Tibial nerve (tissue), 4 donors: ENCODE measurements around the gene MMP10. TPM values are rescaled to one million over a fixed set of nuclear protein-coding genes. Genes with fewer than 3 reads are reported as not detected.

Source experiments
- DNase-seq, 2 donors: peaks; one replicate each; pipeline ENCODE4 v3.0.0-alpha.2; 2019; ENCODE audit warnings: low spot score in 2 of 2
- H3K27ac ChIP-seq, 4 donors: fragments of 200-600 bp; sonication (generic) in 3 of 4; one replicate each; pipeline ENCODE4 v1.5.1; 2017 to 2019; ENCODE audit warnings: mild to moderate bottlenecking in 1 of 4
- H3K27me3 ChIP-seq, 2 donors: fragments of 200-600 bp; sonication (generic) in 1 of 2; one replicate each; pipeline versions ENCODE4 v1.5.1 to v1.6.0; 2017 to 2019
- H3K36me3 ChIP-seq, 3 donors: fragments of 200-600 bp; sonication (generic); one replicate each; pipeline ENCODE4 v1.5.1; 2018 to 2019
- H3K4me1 ChIP-seq, 4 donors: fragments of 200-600 bp; sonication (generic) in 3 of 4; one replicate each; pipeline ENCODE4 v1.5.1; 2017 to 2019
- H3K4me3 ChIP-seq, 4 donors: fragments of 200-600 bp; sonication (generic) in 3 of 4; one replicate each; pipeline ENCODE4 v1.5.1; 2017 to 2019; ENCODE audit warnings: mild to moderate bottlenecking in 1 of 4, moderate library complexity in 1 of 4
- H3K9me3 ChIP-seq, 4 donors: fragments of 200-600 bp; sonication (generic) in 3 of 4; one replicate each; pipeline ENCODE4 v1.5.1; 2017 to 2019
- EP300 ChIP-seq, 2 donors: sonication (generic); formaldehyde crosslinking; IDR thresholded peaks; one replicate each; pipeline ENCODE4 v1.6.1; 2017; ENCODE audit warnings: antibody characterized with exemption in 2 of 2, mild to moderate bottlenecking in 1 of 2
- POLR2A ChIP-seq, 2 donors: fragments of 450-650 bp; IDR thresholded peaks; one replicate each; pipeline ENCODE4 v1.6.1; 2017; ENCODE audit warnings: antibody characterized with exemption in 2 of 2, mild to moderate bottlenecking in 2 of 2, moderate library complexity in 2 of 2
- WGBS, 2 donors: methylation state at CpG; one replicate each; pipeline ENCODE4 v1.1.5; 2018; 5-methylcytosine and 5-hydroxymethylcytosine counted together
- total RNA-seq, 4 donors: library from RNA; depleted of rRNA; stranded (reverse); fragments of >200 nt; gene quantifications; one replicate each; pipeline ENCODE4 v1.1.0, GENCODE V29; 2016
- TF ChIP-seq, protein P1 (sequence below), 5 experiments: fragments of 200-600 bp in 3 of 5; fragments of 450-650 bp in 2 of 5; sonication (generic) in 3 of 5; IDR thresholded peaks; one replicate each; pipeline ENCODE4 v1.5.1; 2016 to 2019; ENCODE audit warnings: antibody characterized with exemption in 5 of 5, mild to moderate bottlenecking in 3 of 5, moderate library complexity in 2 of 5

MMP10 gene
- total RNA-seq, 4 donors from 2014 or later, result not detected

DNA sequence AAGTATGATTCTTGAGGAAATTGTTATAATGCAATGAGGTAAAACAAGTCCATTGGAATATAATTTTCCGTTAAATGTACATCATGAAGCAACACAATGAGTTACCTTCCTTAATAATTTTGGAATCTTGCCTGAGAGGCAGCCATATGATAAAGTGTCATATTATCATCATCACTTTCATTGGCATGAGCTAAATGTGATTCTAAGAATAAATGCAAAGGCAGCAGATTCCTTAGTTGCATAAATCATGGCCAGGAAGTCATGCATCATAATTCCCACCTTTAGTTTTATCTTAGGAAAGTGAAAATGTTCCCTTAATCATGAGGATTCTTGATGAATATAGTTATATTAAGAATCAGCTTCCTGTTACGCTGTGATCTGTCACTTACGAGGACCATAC is 31.8 kb upstream of the MMP10 start:
- Histone ChIP-seq H3K4me1 (no peaks in the 10 kb centered on the region), H3K4me3 (no peak overlapping the region), H3K27me3 (no peaks in the 10 kb centered on the region), H3K27ac (no peak overlapping the region), H3K9me3 (peaks cover 0 to 5% (median 0%) of the 10 kb centered on the region in 4 donors), H3K36me3 (no peaks in the 10 kb centered on the region)
- TF ChIP-seq, protein P1, sequence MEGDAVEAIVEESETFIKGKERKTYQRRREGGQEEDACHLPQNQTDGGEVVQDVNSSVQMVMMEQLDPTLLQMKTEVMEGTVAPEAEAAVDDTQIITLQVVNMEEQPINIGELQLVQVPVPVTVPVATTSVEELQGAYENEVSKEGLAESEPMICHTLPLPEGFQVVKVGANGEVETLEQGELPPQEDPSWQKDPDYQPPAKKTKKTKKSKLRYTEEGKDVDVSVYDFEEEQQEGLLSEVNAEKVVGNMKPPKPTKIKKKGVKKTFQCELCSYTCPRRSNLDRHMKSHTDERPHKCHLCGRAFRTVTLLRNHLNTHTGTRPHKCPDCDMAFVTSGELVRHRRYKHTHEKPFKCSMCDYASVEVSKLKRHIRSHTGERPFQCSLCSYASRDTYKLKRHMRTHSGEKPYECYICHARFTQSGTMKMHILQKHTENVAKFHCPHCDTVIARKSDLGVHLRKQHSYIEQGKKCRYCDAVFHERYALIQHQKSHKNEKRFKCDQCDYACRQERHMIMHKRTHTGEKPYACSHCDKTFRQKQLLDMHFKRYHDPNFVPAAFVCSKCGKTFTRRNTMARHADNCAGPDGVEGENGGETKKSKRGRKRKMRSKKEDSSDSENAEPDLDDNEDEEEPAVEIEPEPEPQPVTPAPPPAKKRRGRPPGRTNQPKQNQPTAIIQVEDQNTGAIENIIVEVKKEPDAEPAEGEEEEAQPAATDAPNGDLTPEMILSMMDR (IDR thresholded peaks at IDR 0.05), result no peak
- TF ChIP-seq POLR2A (IDR thresholded peaks at IDR 0.05) (no peak), EP300 (IDR thresholded peaks at IDR 0.05) (no peak)
- no peak for DNase-seq
- 80 to 82% methylated on average over 3 of the region's 3 CpGs for WGBS, 2 donors

DNA sequence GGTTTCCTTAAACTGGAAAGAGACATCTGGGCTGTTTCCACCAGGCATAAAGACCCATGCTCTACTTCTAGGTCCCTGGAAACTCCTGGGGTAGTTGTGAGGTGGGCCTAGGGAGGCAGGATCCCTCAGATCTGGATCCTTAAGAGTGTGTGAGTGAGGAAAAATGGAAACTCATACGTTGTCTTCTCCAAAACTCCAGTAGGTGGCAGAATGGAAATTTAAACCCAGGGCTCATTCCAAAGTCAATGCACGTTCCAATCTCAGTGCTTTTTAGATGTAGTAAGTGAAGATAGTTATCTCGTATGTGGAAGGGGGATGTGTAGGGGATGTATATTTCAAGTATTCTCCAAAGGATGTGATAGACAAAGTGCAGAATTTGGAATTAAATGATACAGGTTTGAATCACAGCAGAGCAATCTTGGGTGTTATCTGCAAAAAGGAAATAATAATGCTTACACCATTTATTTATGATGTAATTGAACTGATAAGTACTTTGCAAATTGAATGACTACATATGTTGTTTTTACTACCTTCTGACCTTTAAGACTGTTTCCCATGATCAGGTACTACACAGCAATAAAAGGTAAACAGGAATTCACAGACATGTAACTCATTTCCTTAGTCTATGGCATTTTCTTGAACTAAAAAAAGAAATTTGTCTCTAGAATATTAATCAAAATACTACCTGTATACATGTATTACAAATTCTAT is 30.7 kb upstream of the MMP10 start:
- no peak for TF ChIP-seq EP300 (IDR thresholded peaks at IDR 0.05)
- TF ChIP-seq, protein P1 (IDR thresholded peaks at IDR 0.05), result peak in 1 of 5 experiments; percentile 19
- Histone ChIP-seq H3K9me3 (peaks cover 0 to 5% (median 0%) of the 10 kb centered on the region in 4 donors), H3K27ac (no peak overlapping the region), H3K27me3 (no peaks in the 10 kb centered on the region), H3K4me3 (no peak overlapping the region), H3K4me1 (no peaks in the 10 kb centered on the region), H3K36me3 (no peaks in the 10 kb centered on the region)
- no peak for DNase-seq
- 5 to 11% methylated on average over 3 of the region's 3 CpGs for WGBS, 2 donors

DNA sequence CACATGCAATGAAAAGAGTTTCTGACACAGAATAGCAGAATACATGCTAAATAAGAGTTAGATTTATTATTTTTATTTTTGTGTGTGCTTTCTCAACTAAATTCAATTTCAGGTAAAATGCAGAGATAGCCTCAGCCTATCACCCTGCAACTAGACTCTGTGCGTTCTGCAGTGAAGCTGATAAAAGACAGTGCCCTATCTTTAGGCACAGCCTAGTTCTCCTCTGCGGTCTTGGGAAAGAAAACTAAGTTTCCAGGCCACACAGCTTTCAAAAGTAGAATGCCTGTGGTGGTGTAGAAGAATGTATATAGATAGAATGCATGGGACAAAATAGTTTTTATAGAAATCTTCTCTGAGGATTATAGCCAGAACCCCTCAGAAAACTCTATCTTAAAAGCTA is 29.5 kb upstream of the MMP10 start:
- Histone ChIP-seq H3K4me1 (no peaks in the 10 kb centered on the region), H3K36me3 (no peaks in the 10 kb centered on the region), H3K27ac (no peak overlapping the region), H3K9me3 (peaks cover 0 to 4% (median 0%) of the 10 kb centered on the region in 4 donors), H3K27me3 (no peaks in the 10 kb centered on the region), H3K4me3 (no peak overlapping the region)
- TF ChIP-seq POLR2A (IDR thresholded peaks at IDR 0.05) (no peak), EP300 (IDR thresholded peaks at IDR 0.05) (no peak)
- TF ChIP-seq, protein P1 (IDR thresholded peaks at IDR 0.05), result no peak
- no peak for DNase-seq
- 82 to 85% methylated on average over 2 of the region's 2 CpGs for WGBS, 2 donors

DNA sequence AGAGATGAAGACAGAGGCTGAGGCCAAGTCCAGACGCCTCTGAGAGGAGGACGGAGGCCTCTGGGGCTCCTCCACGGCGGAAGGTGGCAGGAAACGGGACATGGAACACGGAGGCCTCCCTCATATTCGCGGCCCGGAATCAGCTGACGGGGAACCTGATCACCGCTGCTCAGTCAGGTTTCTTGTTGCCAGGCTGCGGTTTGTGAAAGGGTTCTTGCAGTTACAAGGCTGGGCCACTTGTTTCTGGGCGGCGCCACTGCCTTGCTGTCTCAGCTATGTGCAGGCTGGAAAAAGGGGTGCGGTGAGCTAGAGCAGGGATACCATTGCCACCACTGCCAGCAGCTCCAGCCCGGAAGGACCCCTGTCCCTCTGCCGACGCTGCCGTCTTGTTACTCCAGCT is 27.5 kb upstream of the MMP10 start:
- Histone ChIP-seq H3K9me3 (no peaks in the 10 kb centered on the region), H3K27ac (no peak overlapping the region), H3K36me3 (no peaks in the 10 kb centered on the region), H3K4me3 (no peak overlapping the region), H3K4me1 (no peaks in the 10 kb centered on the region), H3K27me3 (no peaks in the 10 kb centered on the region)
- TF ChIP-seq EP300 (IDR thresholded peaks at IDR 0.05), result no peak
- no peak for TF ChIP-seq POLR2A (IDR thresholded peaks at IDR 0.05)
- TF ChIP-seq, protein P1 (IDR thresholded peaks at IDR 0.05), result no peak
- no peak for DNase-seq
- 46 to 66% methylated on average over 18 to 19 of the region's 19 CpGs for WGBS, 2 donors

DNA sequence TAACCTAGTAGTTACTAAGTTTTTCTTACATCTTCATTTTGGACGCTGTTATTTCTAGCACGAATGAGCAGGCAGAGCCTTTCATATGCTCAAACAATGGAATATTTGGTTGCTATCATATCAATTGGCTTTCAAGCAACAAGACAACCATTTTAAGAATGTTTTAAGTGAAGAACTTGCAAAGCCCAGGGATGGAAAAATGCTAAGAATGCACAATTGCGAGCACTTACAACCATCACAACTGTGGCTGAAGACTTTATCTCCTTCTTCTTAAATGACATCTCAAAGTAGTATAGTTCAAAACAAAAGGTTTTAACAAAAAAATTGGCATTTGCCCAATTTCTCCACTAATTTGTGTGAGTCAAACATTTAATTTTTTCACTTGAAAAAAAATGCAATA is 25.9 kb upstream of the MMP10 start:
- Histone ChIP-seq H3K9me3 (no peaks in the 10 kb centered on the region), H3K4me3 (no peak overlapping the region), H3K36me3 (no peaks in the 10 kb centered on the region), H3K4me1 (no peaks in the 10 kb centered on the region), H3K27ac (no peak overlapping the region), H3K27me3 (no peaks in the 10 kb centered on the region)
- WGBS, 2 donors, result 43 to 50% methylated on average over 3 of the region's 3 CpGs
- TF ChIP-seq, protein P1 (IDR thresholded peaks at IDR 0.05), result no peak
- TF ChIP-seq EP300 (IDR thresholded peaks at IDR 0.05), result no peak
- DNase-seq, result no peak
